H9 (cell line): ENCODE measurements around the gene TNRC18. TPM values are rescaled to one million over a fixed set of nuclear protein-coding genes. Genes with fewer than 3 reads are reported as not detected.

Experiments
- DNase-seq: peaks from one replicate; pipeline ENCODE4 v3.0.0-alpha.2; 2017
- H2AFZ ChIP-seq: one replicate; pipeline ENCODE4 v1.6.1; 2013; ENCODE audit warnings: mild to moderate bottlenecking, low read length, control low read depth, moderate library complexity
- H2AK5ac ChIP-seq: 2 replicates; pipeline ENCODE4 v1.6.1; 2013; ENCODE audit warnings: low read length, control low read depth, mixed read lengths; ENCODE audit not compliant: insufficient read length
- H2BK120ac ChIP-seq: one replicate; pipeline ENCODE4 v1.6.1; 2013; ENCODE audit warnings: low read depth, mild to moderate bottlenecking, low read length, control low read depth, inconsistent platforms; ENCODE audit not compliant: poor library complexity, severe bottlenecking
- H2BK12ac ChIP-seq: 2 replicates; pipeline ENCODE4 v1.6.1; 2013; ENCODE audit warnings: low read length, control low read depth, mixed read lengths, low read depth; ENCODE audit not compliant: insufficient read length
- H2BK15ac ChIP-seq: 2 replicates; pipeline ENCODE4 v1.6.1; 2013; ENCODE audit warnings: low read depth, low read length, control low read depth
- H2BK20ac ChIP-seq: one replicate; pipeline ENCODE4 v1.6.1; 2013; ENCODE audit warnings: low read depth, mild to moderate bottlenecking, low read length, control low read depth, inconsistent platforms; ENCODE audit not compliant: poor library complexity, severe bottlenecking
- H2BK5ac ChIP-seq: 2 replicates; pipeline ENCODE4 v1.6.1; 2013; ENCODE audit warnings: low read length, control low read depth, mixed read lengths; ENCODE audit not compliant: insufficient read length
- H3K14ac ChIP-seq: 2 replicates; pipeline ENCODE4 v1.6.1; 2013; ENCODE audit warnings: low read length, control low read depth; ENCODE audit not compliant: insufficient read depth
- H3K18ac ChIP-seq: 2 replicates; pipeline ENCODE4 v1.6.1; 2013; ENCODE audit warnings: low read depth, mild to moderate bottlenecking, mixed read lengths, low read length, control low read depth; ENCODE audit not compliant: insufficient read length
- H3K23ac ChIP-seq: 2 replicates; pipeline ENCODE4 v1.6.1; 2013; ENCODE audit warnings: low read length, control low read depth, mixed read lengths, low read depth; ENCODE audit not compliant: insufficient read length
- H3K23me2 ChIP-seq: 2 replicates; pipeline ENCODE4 v1.6.1; 2013; ENCODE audit warnings: low read depth, mild to moderate bottlenecking, mixed read lengths, low read length, control low read depth; ENCODE audit not compliant: insufficient read length, poor library complexity, severe bottlenecking
- H3K27ac ChIP-seq: 2 replicates; pipeline ENCODE4 v1.5.1; 2013; ENCODE audit warnings: low read length, control low read depth, mixed read lengths, low read depth; ENCODE audit not compliant: insufficient read length
- H3K27me3 ChIP-seq: 2 replicates; pipeline ENCODE4 v1.6.1; 2013; ENCODE audit warnings: low read length, control low read depth, inconsistent platforms; ENCODE audit not compliant: insufficient read depth
- H3K4ac ChIP-seq: 2 replicates; pipeline ENCODE4 v1.6.1; 2013; ENCODE audit warnings: low read depth, mild to moderate bottlenecking, control low read depth, inconsistent platforms, low read length, moderate library complexity
- H3K4me1 ChIP-seq: 2 replicates; pipeline ENCODE4 v1.6.1; 2013; ENCODE audit warnings: low read length, control low read depth, inconsistent platforms; ENCODE audit not compliant: insufficient read depth
- H3K4me2 ChIP-seq: 2 replicates; pipeline ENCODE4 v1.6.1; 2013; ENCODE audit warnings: low read length, control low read depth, mixed read lengths; ENCODE audit not compliant: insufficient read length, insufficient read depth
- H3K56ac ChIP-seq: 2 replicates; pipeline ENCODE4 v1.6.1; 2013; ENCODE audit warnings: low read depth, mild to moderate bottlenecking, mixed read lengths, low read length, control low read depth; ENCODE audit not compliant: insufficient read length
- H3K79me1 ChIP-seq: 2 replicates; pipeline ENCODE4 v1.6.1; 2013; ENCODE audit warnings: low read depth, mild to moderate bottlenecking, moderate library complexity, low read length, control low read depth, inconsistent platforms; ENCODE audit not compliant: insufficient read depth, poor library complexity, severe bottlenecking
- H3K79me2 ChIP-seq: 2 replicates; pipeline ENCODE4 v1.6.1; 2013; ENCODE audit warnings: low read length, control low read depth, inconsistent platforms; ENCODE audit not compliant: insufficient read depth
- H3K9ac ChIP-seq: 2 replicates; pipeline ENCODE4 v1.6.1; 2013; ENCODE audit warnings: low read length, control low read depth, mixed read lengths; ENCODE audit not compliant: insufficient read length; ENCODE audit errors: extremely low read depth
- H3K9me3 ChIP-seq: one replicate; pipeline ENCODE4 v1.6.1; 2013; ENCODE audit warnings: low read depth, low read length, inconsistent platforms; ENCODE audit not compliant: control insufficient read depth
- H3T11ph ChIP-seq: one replicate; pipeline ENCODE4 v1.6.1; 2013; ENCODE audit warnings: mild to moderate bottlenecking, low read length, control low read depth, inconsistent platforms
- H4K20me1 ChIP-seq: one replicate; pipeline ENCODE4 v1.6.1; 2013; ENCODE audit not compliant: control insufficient read depth, insufficient read length, insufficient read depth
- H4K5ac ChIP-seq: 2 replicates; pipeline ENCODE4 v1.6.1; 2013; ENCODE audit warnings: low read depth, mild to moderate bottlenecking, mixed read lengths, low read length, control low read depth; ENCODE audit not compliant: insufficient read length
- H4K8ac ChIP-seq: replicated peaks from 2 replicates; pipeline ENCODE4 v1.6.1; 2013; ENCODE audit warnings: low read length, control low read depth, mixed read lengths, low read depth; ENCODE audit not compliant: insufficient read length
- H4K91ac ChIP-seq: 2 replicates; pipeline ENCODE4 v1.6.1; 2013; ENCODE audit warnings: low read depth, mild to moderate bottlenecking, moderate library complexity, mixed read lengths, low read length, control low read depth; ENCODE audit not compliant: insufficient read length
- H3K27ac Mint-ChIP-seq, 3 experiments: 2 replicates in 2 of 3; 3 replicates in 1 of 3; pipeline ENCODE4 v1.8.0; 2020 to 2021; ENCODE audit warnings: mixed read lengths in 3 of 3, mild to moderate bottlenecking in 1 of 3, moderate library complexity in 1 of 3
- H3K27me3 Mint-ChIP-seq: 2 replicates; pipeline ENCODE4 v1.8.0; 2021; ENCODE audit warnings: low read depth, mild to moderate bottlenecking, moderate library complexity, mixed read lengths
- H3K36me3 Mint-ChIP-seq, 3 experiments: 2 replicates in 2 of 3; 3 replicates in 1 of 3; pipeline ENCODE4 v1.8.0; 2020 to 2021; ENCODE audit warnings: low read depth in 3 of 3, mixed read lengths in 3 of 3; ENCODE audit not compliant: insufficient read depth in 1 of 3
- H3K4me1 Mint-ChIP-seq, 2 experiments: 2 replicates each; pipeline ENCODE4 v1.8.0; 2020; ENCODE audit warnings: mixed read lengths in 2 of 2
- H3K4me3 Mint-ChIP-seq, 2 experiments: 2 replicates in 1 of 2; 3 replicates in 1 of 2; pipeline ENCODE4 v1.8.0; 2020 to 2021; ENCODE audit warnings: mild to moderate bottlenecking in 2 of 2, mixed read lengths in 2 of 2, moderate library complexity in 1 of 2
- H3K9me3 Mint-ChIP-seq, 2 experiments: 2 replicates in 1 of 2; 3 replicates in 1 of 2; pipeline ENCODE4 v1.8.0; 2020; ENCODE audit warnings: mild to moderate bottlenecking in 2 of 2, mixed read lengths in 2 of 2, moderate library complexity in 1 of 2
- WGBS: extraction: QIAGEN DNeasy Blood & Tissue Kit; methylation state at CpG from one replicate; pipeline ENCODE4 v1.1.7; 2013; ENCODE audit warnings: missing lambda C conversion rate, low lambda C conversion rate, mixed read lengths; ENCODE audit not compliant: insufficient read length; ENCODE audit errors: extremely low coverage; 5-methylcytosine and 5-hydroxymethylcytosine counted together
- total RNA-seq: library from RNA; stranded (reverse); gene quantifications from 2 replicates; pipeline ENCODE4 v1.2.1, GENCODE V29; 2021
- TF ChIP-seq, protein P1 (sequence below): fragments of 200-600 bp; sonication (generic); conservative IDR thresholded peaks from 3 replicates; pipeline ENCODE4 v1.8.0; 2021; ENCODE audit warnings: antibody characterized with exemption, mild to moderate bottlenecking

Gene TNRC18
- total RNA-seq, 1 experiment from 2014 or later: 21.2 TPM

DNA sequence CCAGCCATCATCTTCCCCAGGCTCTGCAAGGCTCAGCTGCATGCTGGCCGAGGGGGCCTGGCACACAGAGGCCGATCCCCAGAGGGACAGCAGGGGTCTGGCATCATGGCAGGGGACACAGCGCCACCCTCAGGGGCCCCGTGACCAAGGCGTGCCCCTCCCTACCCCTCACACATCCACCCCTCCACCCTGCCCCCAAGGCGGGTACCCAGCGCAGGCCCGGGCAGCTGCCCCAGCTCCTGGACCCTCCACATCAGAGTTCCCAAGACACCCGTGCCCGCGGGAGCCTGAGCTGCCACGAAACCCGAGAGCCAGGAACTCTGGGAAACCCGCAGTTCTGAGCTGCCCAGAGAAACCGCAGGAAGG, 46.5 kb upstream of the TNRC18 start:
- Histone ChIP-seq H2AK5ac (no peak overlapping the region), H3K18ac (no peak overlapping the region), H3K4ac (no peak overlapping the region), H2BK12ac (no peak overlapping the region), H4K91ac (no peak overlapping the region), H4K20me1 (no peaks in the 10 kb centered on the region), H3K56ac (no peak overlapping the region), H4K5ac (no peak overlapping the region), H3K9me3 (no peaks in the 10 kb centered on the region), H2BK5ac (no peak overlapping the region), H3K79me2 (no peaks in the 10 kb centered on the region), H3K23me2 (no peaks in the 10 kb centered on the region), H2BK15ac (no peak overlapping the region), H2AFZ (no peak overlapping the region), H3K27me3 (no peaks in the 10 kb centered on the region), H3K14ac (no peak overlapping the region), H3K79me1 (no peaks in the 10 kb centered on the region), H3K27ac (no peak overlapping the region), H3K4me2 (no peak overlapping the region), H3K23ac (no peak overlapping the region), H2BK120ac (no peak overlapping the region), H3K4me1 (no peaks in the 10 kb centered on the region), H4K8ac (no peak overlapping the region), H3K9ac (no peak overlapping the region), H2BK20ac (no peak overlapping the region), H3T11ph (no peak overlapping the region)
- H3K27me3 Mint-ChIP-seq: no peaks in the 10 kb centered on the region
- TF ChIP-seq, protein P1, sequence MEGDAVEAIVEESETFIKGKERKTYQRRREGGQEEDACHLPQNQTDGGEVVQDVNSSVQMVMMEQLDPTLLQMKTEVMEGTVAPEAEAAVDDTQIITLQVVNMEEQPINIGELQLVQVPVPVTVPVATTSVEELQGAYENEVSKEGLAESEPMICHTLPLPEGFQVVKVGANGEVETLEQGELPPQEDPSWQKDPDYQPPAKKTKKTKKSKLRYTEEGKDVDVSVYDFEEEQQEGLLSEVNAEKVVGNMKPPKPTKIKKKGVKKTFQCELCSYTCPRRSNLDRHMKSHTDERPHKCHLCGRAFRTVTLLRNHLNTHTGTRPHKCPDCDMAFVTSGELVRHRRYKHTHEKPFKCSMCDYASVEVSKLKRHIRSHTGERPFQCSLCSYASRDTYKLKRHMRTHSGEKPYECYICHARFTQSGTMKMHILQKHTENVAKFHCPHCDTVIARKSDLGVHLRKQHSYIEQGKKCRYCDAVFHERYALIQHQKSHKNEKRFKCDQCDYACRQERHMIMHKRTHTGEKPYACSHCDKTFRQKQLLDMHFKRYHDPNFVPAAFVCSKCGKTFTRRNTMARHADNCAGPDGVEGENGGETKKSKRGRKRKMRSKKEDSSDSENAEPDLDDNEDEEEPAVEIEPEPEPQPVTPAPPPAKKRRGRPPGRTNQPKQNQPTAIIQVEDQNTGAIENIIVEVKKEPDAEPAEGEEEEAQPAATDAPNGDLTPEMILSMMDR: peak; percentile 35; the same call in 2 of the 3 replicates
- H3K4me3 Mint-ChIP-seq: no peak overlapping the region
- H3K4me1 Mint-ChIP-seq: 0 out of 4 replicates have a peak, but pooled peaks cover 0 to 10% of the 10 kb centered on the region in 2 experiments
- H3K9me3 Mint-ChIP-seq: no peaks in the 10 kb centered on the region
- no CpG with 5 or more reads among the region's 15 CpGs for WGBS
- no peak for DNase-seq
- peaks cover 0 to 5% (median 0%) of the 10 kb centered on the region in 3 experiments; a peak in 3 of 7 replicates for H3K36me3 Mint-ChIP-seq
- H3K27ac Mint-ChIP-seq: no peak overlapping the region
